GM19238 (cell line): ENCODE data around the gene WNT5B.
A peak's percentile ranks its signal among the peaks of the same experiment; 100 is the strongest.
"Not testable (repeated sequence)": the region's sequence is repeated elsewhere in the genome, so short reads cannot be mapped to it uniquely, and the experiment has no call there.

Experiments used
- DNase-seq: peaks from one replicate; pipeline ENCODE4 v3.0.0; 2011; ENCODE audit warnings: low spot score; ENCODE audit not compliant: insufficient read length

The WNT5B gene

GRCh38 chr12:1690578-1691122 is 61.6 kb downstream of the WNT5B start, which contains the start of gene ADIPOR2:
TSS of gene ADIPOR2 (plus strand) at chr12:1691070. CDS start at chr12:1754344, 63,274 bp downstream.
- peak; percentile 90 for DNase-seq

- DNase-seq: peak; percentile 37
Observed at GRCh38 chr12:1691123-1692007, 62.3 kb downstream of the WNT5B start.

- DNase-seq: no peak
Observed at GRCh38 chr12:1692226-1692625, 63.2 kb downstream of the WNT5B start.

GRCh38 chr12:1692895-1693610 is 64.0 kb downstream of the WNT5B start:
- DNase-seq: no peak

- DNase-seq: not testable (repeated sequence)
Observed at GRCh38 chr12:1695097-1695496, 66.1 kb downstream of the WNT5B start.

- no peak for DNase-seq
Observed at GRCh38 chr12:1695886-1696670, 67.0 kb downstream of the WNT5B start.

GRCh38 chr12:1696800-1697199 is 67.8 kb downstream of the WNT5B start:
- DNase-seq: no peak
